ENCODE measurements around the gene POLR3G.

POLR3G gene

GRCh38 chr5:90472783-90473395, 1.8 kb upstream of the POLR3G start:
- Histone ChIP-seq H3K9ac (ENCODE audit: insufficient read length) (peak overlapping the region; percentile 85), H3K36me3 (ENCODE audit: insufficient read depth, low read length) (peaks cover 11% of the 10 kb centered on the region), H3K4me3 (peak overlapping the region; percentile 84), H3K9me3 (ENCODE audit: low read depth, low read length) (no peaks in the 10 kb centered on the region), H3K27ac (no peak overlapping the region)
- no peak for DNase-seq (ENCODE audit: low read depth, low spot score)
- TF ChIP-seq FOXP2 (optimal IDR thresholded peaks at IDR 0.05; ENCODE audit: control extremely low read depth, extremely low read length, insufficient read depth) (no peak), POLR2AphosphoS5 (IDR thresholded peaks at IDR 0.05; ENCODE audit: borderline replicate concordance, low read depth, low read length) (no peak), EZH2 (IDR thresholded peaks at IDR 0.05) (no peak)

- Histone ChIP-seq H3K27ac (no peak overlapping the region), H3K36me3 (ENCODE audit: insufficient read depth, low read length) (peaks cover 16% of the 10 kb centered on the region), H3K9me3 (ENCODE audit: low read depth, low read length) (no peaks in the 10 kb centered on the region), H3K9ac (ENCODE audit: insufficient read length) (peak overlapping the region; percentile 85), H3K4me3 (peak overlapping the region; percentile 84)
- DNase-seq (ENCODE audit: low read depth, low spot score), result no peak
- TF ChIP-seq EZH2 (IDR thresholded peaks at IDR 0.05) (no peak), POLR2AphosphoS5 (IDR thresholded peaks at IDR 0.05; ENCODE audit: borderline replicate concordance, low read depth, low read length) (no peak), FOXP2 (optimal IDR thresholded peaks at IDR 0.05; ENCODE audit: control extremely low read depth, extremely low read length, insufficient read depth) (no peak)
These were observed 1.0 kb upstream of the POLR3G start for GRCh38 chr5:90473396-90474234.

- H3K4me3 ChIP-seq, result peak overlapping the region; percentile 84
- H3K27ac ChIP-seq, result no peak overlapping the region
- H3K9me3 ChIP-seq (ENCODE audit: low read depth, low read length), result no peaks in the 10 kb centered on the region
- DNase-seq (ENCODE audit: low read depth, low spot score), result no peak
- no peak for TF ChIP-seq EZH2 (IDR thresholded peaks at IDR 0.05)
- no peak for TF ChIP-seq FOXP2 (optimal IDR thresholded peaks at IDR 0.05; ENCODE audit: control extremely low read depth, extremely low read length, insufficient read depth)
- TF ChIP-seq POLR2AphosphoS5 (IDR thresholded peaks at IDR 0.05; ENCODE audit: borderline replicate concordance, low read depth, low read length), result no peak
- H3K9ac ChIP-seq (ENCODE audit: insufficient read length), result peak overlapping the region; percentile 78
- H3K36me3 ChIP-seq (ENCODE audit: insufficient read depth, low read length), result peaks cover 23% of the 10 kb centered on the region
These were observed 844 bp downstream of the POLR3G start for GRCh38 chr5:90475436-90475980.

GRCh38 chr5:90476391-90476790, 1.7 kb downstream of the POLR3G start:
- no peak for TF ChIP-seq FOXP2 (optimal IDR thresholded peaks at IDR 0.05; ENCODE audit: control extremely low read depth, extremely low read length, insufficient read depth)
- no peak for TF ChIP-seq POLR2AphosphoS5 (IDR thresholded peaks at IDR 0.05; ENCODE audit: borderline replicate concordance, low read depth, low read length)
- no peak for TF ChIP-seq EZH2 (IDR thresholded peaks at IDR 0.05)
- Histone ChIP-seq H3K36me3 (ENCODE audit: insufficient read depth, low read length) (peaks cover 23% of the 10 kb centered on the region), H3K9ac (ENCODE audit: insufficient read length) (no peak overlapping the region), H3K27ac (0 out of 2 replicates have a peak overlapping the region, but pooled peaks have one; percentile 14), H3K9me3 (ENCODE audit: low read depth, low read length) (no peaks in the 10 kb centered on the region), H3K4me3 (peak overlapping the region; percentile 84)
- DNase-seq (ENCODE audit: low read depth, low spot score), result no peak

- H3K36me3 ChIP-seq (ENCODE audit: insufficient read depth, low read length), result peaks cover 25% of the 10 kb centered on the region
- no peak overlapping the region for H3K4me3 ChIP-seq
- no peaks in the 10 kb centered on the region for H3K9me3 ChIP-seq (ENCODE audit: low read depth, low read length)
- TF ChIP-seq POLR2AphosphoS5 (IDR thresholded peaks at IDR 0.05; ENCODE audit: borderline replicate concordance, low read depth, low read length) (no peak), FOXP2 (optimal IDR thresholded peaks at IDR 0.05; ENCODE audit: control extremely low read depth, extremely low read length, insufficient read depth) (no peak), EZH2 (IDR thresholded peaks at IDR 0.05) (no peak)
- H3K9ac ChIP-seq (ENCODE audit: insufficient read length), result no peak overlapping the region
- no peak for DNase-seq (ENCODE audit: low read depth, low spot score)
- H3K27ac ChIP-seq, result no peak overlapping the region
These were observed 2.4 kb downstream of the POLR3G start for GRCh38 chr5:90477073-90477472.

- Histone ChIP-seq H3K9ac (ENCODE audit: insufficient read length) (no peak overlapping the region), H3K36me3 (ENCODE audit: insufficient read depth, low read length) (peaks cover 28% of the 10 kb centered on the region), H3K27ac (no peak overlapping the region), H3K9me3 (ENCODE audit: low read depth, low read length) (no peaks in the 10 kb centered on the region), H3K4me3 (no peak overlapping the region)
- TF ChIP-seq POLR2AphosphoS5 (IDR thresholded peaks at IDR 0.05; ENCODE audit: borderline replicate concordance, low read depth, low read length) (no peak), FOXP2 (optimal IDR thresholded peaks at IDR 0.05; ENCODE audit: control extremely low read depth, extremely low read length, insufficient read depth) (no peak), EZH2 (IDR thresholded peaks at IDR 0.05) (no peak)
- DNase-seq (ENCODE audit: low read depth, low spot score), result no peak
These were observed 3.1 kb downstream of the POLR3G start for GRCh38 chr5:90477621-90478215.

GRCh38 chr5:90479611-90480385, 5.1 kb downstream of the POLR3G start:
- H3K4me3 ChIP-seq, result no peak overlapping the region
- no peak overlapping the region for H3K27ac ChIP-seq
- no peak for DNase-seq (ENCODE audit: low read depth, low spot score)

More at GRCh38 chr5:90479611-90480385, 5.1 kb downstream of the POLR3G start:
- Histone ChIP-seq H3K9ac (ENCODE audit: insufficient read length) (no peak overlapping the region), H3K9me3 (ENCODE audit: low read depth, low read length) (no peaks in the 10 kb centered on the region), H3K36me3 (ENCODE audit: insufficient read depth, low read length) (peaks cover 28% of the 10 kb centered on the region)
- TF ChIP-seq FOXP2 (optimal IDR thresholded peaks at IDR 0.05; ENCODE audit: control extremely low read depth, extremely low read length, insufficient read depth) (no peak), EZH2 (IDR thresholded peaks at IDR 0.05) (no peak), POLR2AphosphoS5 (IDR thresholded peaks at IDR 0.05; ENCODE audit: borderline replicate concordance, low read depth, low read length) (no peak)

Data from SK-N-MC (cell line).